GM21717 (cell line): ENCODE results near the gene PSPH.
"Not testable (repeated sequence)": the region's sequence is repeated elsewhere in the genome, so short reads cannot be mapped to it uniquely, and the experiment has no call there.

Source experiments
- ATAC-seq: cut with Tn5 transposase; IDR thresholded peaks from one replicate; pipeline ENCODE4 v1.9.1; 2021; ENCODE audit warnings: mild to moderate bottlenecking, moderate library complexity; ENCODE audit not compliant: unreplicated experiment

The PSPH gene

GRCh38 chr7:56051339-56052191 lies at the start of gene PSPH, which contains the start of gene CCT6A:
PSPH (minus strand) TSS chr7:56051444; CDS start chr7:56021212, 30,232 bp downstream.
CCT6A (plus strand) TSS chr7:56051765; CDS start chr7:56051849, 84 bp downstream.
- ATAC-seq: peak; percentile 95

GRCh38 chr7:56099653-56100052 lies 48.4 kb upstream of the PSPH start:
- ATAC-seq: no peak

- ATAC-seq: not testable (repeated sequence)
Measured at GRCh38 chr7:56098187-56099008, 47.2 kb upstream of the PSPH start.

GRCh38 chr7:56097700-56098099 lies 46.5 kb upstream of the PSPH start:
- no peak for ATAC-seq

GRCh38 chr7:56092789-56093531 lies 41.7 kb upstream of the PSPH start, which contains the start of gene PHKG1:
PHKG1 (minus strand) TSS chr7:56092952; CDS start chr7:56088941, 4,011 bp downstream.
- no peak for ATAC-seq

GRCh38 chr7:56092388-56092787 lies 41.1 kb upstream of the PSPH start:
- not testable (repeated sequence) for ATAC-seq

- ATAC-seq: no peak
Measured at GRCh38 chr7:56091591-56091990, 40.3 kb upstream of the PSPH start.

- ATAC-seq: no peak
Measured at GRCh38 chr7:56087445-56087844, 36.2 kb upstream of the PSPH start.

GRCh38 chr7:56086761-56087160 lies 35.5 kb upstream of the PSPH start:
- no peak for ATAC-seq

GRCh38 chr7:56083150-56083785 lies 32.0 kb upstream of the PSPH start:
- ATAC-seq: no peak

- ATAC-seq: no peak
Measured at GRCh38 chr7:56081626-56082340, 30.5 kb upstream of the PSPH start.

GRCh38 chr7:56080726-56081435 lies 29.6 kb upstream of the PSPH start:
- ATAC-seq: not testable (repeated sequence)

- ATAC-seq: no peak
Measured at GRCh38 chr7:56079450-56080185, 28.4 kb upstream of the PSPH start.

GRCh38 chr7:56078196-56078595 lies 27.0 kb upstream of the PSPH start:
- ATAC-seq: no peak

GRCh38 chr7:56077681-56078080 lies 26.4 kb upstream of the PSPH start:
- ATAC-seq: no peak

- peak; percentile 87 for ATAC-seq
Measured at GRCh38 chr7:56074371-56074791, 23.1 kb upstream of the PSPH start.

GRCh38 chr7:56066376-56066775 lies 15.1 kb upstream of the PSPH start:
- not testable (repeated sequence) for ATAC-seq

GRCh38 chr7:56063882-56064625 lies 12.8 kb upstream of the PSPH start, which contains the start of gene SUMF2:
SUMF2 (plus strand) TSS chr7:56064286; CDS start chr7:56064312, 26 bp downstream.
- peak; percentile 77 for ATAC-seq
